GM21529 (cell line): ENCODE measurements around the gene PBLD.

Experiments used
- ATAC-seq: cut with Tn5 transposase; IDR thresholded peaks from one replicate; pipeline ENCODE4 v1.9.1; 2021; ENCODE audit not compliant: unreplicated experiment

The PBLD gene

GRCh38 chr10:68239069-68239468, 93.7 kb downstream of the PBLD start:
- ATAC-seq, result no peak

GRCh38 chr10:68238371-68238770, 94.4 kb downstream of the PBLD start:
- ATAC-seq, result no peak

GRCh38 chr10:68237173-68237572, 95.6 kb downstream of the PBLD start:
- ATAC-seq, result no peak

- ATAC-seq, result no peak
Measured at GRCh38 chr10:68235581-68235980, 97.1 kb downstream of the PBLD start.

- no peak for ATAC-seq
Measured at GRCh38 chr10:68235111-68235510, 97.6 kb downstream of the PBLD start.

GRCh38 chr10:68233046-68233445, 99.7 kb downstream of the PBLD start:
- no peak for ATAC-seq
